Stimulated activated CD4-positive, alpha-beta T cell treated with anti-CD3 and anti-CD28 coated beads, Interleukin-1b, Interleukin-23, amount 100 ng/mL, for 48 hours (primary cell): ENCODE results near the gene TOP3B.
A peak's percentile ranks its signal among the peaks of the same experiment; 100 is the strongest.

Experiments
- DNase-seq: peaks from one replicate; pipeline ENCODE4 v3.0.0-alpha.2; 2020

The TOP3B gene

DNA sequence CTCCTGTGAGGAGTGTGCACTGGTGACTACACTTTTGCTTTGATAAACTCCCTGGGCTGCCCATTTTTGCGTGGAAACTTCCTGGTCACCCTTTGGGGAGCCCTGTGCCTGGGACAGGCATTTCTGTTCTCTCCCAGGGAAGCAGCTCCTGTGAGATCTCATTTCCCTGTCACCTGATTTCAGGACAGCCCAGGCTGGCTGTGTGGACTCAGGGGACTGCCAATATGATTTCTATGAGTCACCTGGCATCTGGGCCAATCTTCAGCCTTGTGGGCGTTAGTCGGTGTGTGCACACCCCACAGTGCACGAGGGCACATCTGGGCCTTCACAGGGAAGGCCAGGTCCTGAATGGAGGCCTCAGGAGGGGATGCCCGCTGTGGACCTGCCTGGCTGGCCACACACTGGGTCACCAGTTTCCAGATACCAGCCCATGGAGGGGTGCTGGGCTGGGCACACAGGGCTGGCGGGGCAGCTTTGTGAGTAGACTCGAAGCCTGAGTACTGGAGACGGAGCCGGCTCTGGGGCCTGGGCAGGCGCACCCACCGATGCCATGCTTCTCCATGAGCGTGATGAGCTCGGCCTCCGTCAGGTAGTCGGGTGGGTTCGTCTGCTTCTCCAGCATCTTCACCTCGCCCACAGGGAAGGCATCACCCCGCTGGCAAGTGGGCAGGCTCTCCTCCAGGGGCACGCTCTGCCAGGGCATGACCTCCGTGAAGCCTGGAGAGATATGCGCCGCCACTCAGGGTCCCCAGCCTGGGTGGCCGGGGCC lies 20.5 kb downstream of the TOP3B start:
- DNase-seq: no peak

DNA sequence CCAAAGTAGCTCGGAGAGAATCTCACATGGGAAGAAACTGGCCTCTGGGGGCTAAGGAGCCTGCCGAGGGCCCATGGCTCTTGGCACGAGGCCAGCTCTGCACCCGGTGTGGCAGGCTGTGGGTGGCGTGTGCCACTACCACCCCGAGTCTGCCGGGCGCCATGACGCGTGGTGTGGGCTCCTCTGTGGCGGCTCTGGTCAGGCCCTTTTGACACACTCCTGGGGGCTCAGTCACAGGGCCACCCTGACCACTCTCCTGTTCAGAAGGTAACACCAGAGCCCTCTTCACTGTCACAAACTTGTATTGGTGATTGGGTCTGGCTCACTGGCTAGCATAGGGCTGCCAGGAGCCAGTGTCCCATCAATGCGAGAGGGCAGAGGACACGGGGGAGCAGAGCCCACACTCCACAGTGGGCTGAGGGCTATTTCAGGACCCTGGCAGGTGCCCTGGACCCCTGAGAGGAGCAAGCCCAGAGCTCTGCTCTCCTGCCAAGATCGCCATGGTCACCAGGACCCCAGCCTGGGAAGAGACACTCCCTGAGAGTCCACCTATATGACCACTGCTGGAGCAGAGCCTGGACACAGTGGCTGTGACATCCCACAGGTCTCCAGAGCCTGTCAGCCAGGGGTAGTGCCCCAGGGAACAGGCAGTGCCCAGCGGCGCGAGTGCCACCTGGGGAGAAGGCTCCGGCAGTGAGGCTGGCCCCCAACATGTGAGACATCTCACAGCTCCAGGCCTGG lies 21.3 kb downstream of the TOP3B start:
- no peak for DNase-seq

DNA sequence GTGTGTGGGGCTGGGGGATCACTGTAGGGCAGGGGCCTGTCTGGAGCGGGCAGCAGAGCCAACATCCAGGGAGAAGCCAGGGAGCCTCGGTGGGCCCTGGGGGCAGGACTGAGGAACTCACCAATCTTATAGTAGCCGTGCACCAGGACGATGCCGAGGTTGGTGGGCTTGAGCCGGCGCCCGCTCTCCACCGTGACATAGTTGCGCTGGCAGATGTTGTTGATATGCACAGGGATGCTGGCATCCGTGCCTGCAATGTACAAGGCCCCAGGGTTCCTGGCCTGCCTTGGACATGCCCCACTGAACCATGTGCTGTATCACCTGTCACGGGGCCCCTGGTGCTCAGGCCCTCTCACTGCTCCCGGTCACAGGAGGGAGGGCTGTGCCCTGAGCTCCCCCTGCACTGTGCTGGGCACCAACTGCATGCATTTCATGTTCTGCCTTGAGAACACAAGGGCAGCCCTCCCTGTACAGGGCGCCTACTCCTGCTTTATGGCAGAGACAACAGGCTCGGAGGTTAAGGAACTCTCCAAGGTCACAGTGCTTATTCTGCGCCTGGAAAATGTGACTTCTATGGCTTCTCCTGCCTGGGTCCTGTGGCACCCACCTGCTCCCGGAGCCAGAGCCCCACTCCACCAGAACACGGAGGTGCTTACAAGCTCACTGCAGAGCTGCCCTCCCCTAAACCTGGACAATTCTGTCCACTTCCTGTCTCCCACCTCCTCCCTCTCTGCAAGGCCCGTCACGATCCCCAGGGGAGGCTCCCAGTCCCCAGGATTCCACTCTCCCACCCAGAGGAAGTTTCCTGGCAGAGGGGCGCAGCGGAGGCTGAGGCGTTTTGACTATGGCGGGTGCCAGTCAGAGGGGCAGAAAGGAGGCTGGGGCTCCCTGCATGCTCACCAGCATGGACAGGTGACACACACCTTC lies 22.1 kb downstream of the TOP3B start:
- DNase-seq: no peak

- no peak for DNase-seq
Measured at GRCh38 chr22:21959274-21960074, 23.1 kb downstream of the TOP3B start.

- no peak for DNase-seq
Measured at GRCh38 chr22:21958360-21959273, 24.0 kb downstream of the TOP3B start.

DNA sequence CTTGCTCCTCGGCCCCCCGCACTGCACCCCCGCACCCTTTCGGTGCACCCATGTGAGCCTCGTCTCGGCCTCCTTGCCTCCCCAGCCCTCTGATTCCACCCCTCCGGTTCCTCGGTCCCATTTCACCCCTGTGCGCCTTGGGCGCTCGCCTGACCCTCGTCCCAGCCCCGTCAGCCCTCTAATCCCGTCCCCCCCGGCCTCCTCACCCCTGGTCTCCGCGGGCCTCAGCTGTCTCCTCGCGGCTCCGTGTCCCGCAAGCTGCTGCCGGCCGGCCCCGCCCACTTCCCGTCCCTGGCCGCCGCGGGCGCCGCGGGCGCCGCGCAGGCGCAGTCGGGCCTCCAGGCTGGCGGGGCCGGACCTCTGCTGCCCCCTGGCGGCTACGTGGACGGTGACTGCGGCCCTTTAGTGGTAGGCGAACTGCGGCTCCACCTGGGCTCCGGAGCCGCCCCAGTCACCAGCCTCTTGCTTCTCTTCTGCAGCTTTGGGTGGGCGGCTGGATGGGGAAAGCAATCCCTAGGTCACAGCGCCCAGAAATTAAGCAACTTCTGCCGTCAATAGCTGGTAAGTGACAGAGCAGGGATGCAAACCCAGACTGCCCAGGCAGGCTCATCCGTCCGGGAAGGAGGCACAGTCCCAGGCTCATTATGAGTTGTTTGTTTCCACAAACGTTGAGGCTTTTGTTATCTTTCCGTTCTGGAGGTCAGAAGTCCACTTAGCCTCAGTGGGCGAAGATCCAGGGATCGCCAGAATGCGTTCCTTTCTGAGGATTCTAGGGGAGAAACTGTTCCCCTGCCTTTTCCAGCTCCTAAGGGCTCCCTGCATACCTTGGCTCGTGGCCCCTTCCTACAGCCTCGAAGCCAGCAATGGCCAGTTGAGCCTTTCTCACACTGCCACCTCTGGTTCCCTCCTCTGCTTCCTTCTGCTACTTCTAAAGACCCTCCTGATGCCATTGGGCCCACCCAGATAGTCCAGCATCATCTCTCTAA lies 29.7 kb downstream of the TOP3B start, which contains the start of gene PPM1F:
Gene PPM1F, minus strand, starts transcription at position 263 of the 986 bp plus-strand sequence. CDS start 6,800 bp downstream, outside the sequence.
- DNase-seq: peak; percentile 88

DNA sequence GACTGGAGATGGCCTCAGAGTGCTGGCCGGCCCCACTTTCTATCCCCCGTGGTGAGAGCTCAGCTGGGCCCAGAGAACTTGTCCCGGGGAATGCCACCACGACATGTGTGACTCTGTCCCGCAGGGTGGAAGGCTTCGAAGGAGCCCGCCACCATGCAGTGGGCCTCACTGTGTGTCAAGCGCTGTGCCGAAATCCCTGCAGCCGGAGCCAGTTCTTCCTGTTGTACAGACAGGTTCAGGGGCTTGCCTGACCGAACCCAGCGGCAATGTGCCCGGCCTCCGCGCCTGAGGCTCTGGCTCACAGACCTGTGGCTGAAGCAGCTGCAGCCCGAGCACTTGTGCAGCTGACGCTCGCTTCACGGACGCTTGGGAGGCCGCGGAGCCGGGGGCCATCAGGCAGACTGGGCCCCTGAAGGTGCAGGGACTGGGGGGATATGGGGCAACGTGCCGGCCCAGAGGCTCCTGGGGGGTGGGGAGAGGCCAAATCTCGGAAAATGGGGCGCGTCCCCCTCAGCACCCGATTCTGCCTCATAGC lies 30.6 kb downstream of the TOP3B start:
- peak; percentile 21 for DNase-seq

- no peak for DNase-seq
Measured at GRCh38 chr22:21951062-21951461, 31.5 kb downstream of the TOP3B start.

- no peak for DNase-seq
Measured at GRCh38 chr22:21949948-21950347, 32.6 kb downstream of the TOP3B start.

DNA sequence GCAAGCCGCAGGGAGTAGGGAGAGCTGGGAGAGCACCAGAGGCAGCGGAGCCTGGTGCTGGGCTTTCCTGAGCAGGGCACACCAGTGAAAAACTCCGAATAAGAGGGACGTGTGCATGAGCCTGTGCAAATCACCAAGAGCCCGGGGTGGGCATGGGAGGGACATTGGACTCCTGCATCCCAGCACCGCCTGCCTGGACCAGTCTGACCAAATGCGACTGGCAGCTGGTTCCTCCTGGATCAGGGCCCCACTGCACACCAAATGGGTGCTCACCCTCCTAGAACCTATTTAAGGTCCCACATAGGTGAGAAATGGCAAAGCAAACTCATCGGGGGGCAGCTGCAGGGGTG lies 33.0 kb downstream of the TOP3B start:
- no peak for DNase-seq

DNA sequence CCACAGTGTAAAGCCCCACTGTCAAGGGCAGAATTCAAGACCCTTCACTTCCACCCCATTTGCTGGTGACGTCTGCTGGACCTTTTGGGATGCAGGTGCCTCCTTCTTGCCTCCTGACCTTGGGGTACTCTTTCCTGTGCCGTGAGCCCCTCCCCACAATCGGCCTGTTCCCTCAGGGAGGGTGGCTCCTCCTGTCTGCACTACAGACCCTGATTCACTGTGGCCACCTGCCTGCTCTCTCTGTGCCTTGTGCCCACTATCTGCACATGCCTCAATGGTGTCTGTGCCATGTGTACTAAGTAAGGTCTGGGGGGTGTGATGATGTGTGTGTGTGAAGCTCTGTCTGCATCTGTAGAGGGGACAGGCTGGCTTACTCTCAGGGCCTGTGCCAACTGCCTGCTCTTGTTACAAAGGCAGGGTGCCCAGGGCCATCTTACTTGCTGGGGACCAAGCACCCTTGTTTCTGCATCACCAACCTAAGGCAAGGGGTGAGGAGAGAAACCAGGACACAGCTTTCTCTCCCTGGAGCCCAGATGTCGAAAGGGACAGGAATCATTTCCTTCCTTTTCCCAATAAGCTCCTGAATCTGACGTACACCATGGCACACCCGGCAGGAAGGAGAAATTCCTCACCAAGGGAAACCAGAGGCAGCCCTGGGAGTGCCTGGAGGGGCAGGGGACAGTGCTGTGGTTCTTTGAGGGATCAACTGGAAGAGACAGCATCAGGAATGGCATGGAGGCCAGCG lies 33.6 kb downstream of the TOP3B start:
- no peak for DNase-seq

GRCh38 chr22:21948390-21948789 lies 34.2 kb downstream of the TOP3B start:
- DNase-seq: no peak

GRCh38 chr22:21947040-21948014 lies 35.3 kb downstream of the TOP3B start:
- no peak for DNase-seq

DNA sequence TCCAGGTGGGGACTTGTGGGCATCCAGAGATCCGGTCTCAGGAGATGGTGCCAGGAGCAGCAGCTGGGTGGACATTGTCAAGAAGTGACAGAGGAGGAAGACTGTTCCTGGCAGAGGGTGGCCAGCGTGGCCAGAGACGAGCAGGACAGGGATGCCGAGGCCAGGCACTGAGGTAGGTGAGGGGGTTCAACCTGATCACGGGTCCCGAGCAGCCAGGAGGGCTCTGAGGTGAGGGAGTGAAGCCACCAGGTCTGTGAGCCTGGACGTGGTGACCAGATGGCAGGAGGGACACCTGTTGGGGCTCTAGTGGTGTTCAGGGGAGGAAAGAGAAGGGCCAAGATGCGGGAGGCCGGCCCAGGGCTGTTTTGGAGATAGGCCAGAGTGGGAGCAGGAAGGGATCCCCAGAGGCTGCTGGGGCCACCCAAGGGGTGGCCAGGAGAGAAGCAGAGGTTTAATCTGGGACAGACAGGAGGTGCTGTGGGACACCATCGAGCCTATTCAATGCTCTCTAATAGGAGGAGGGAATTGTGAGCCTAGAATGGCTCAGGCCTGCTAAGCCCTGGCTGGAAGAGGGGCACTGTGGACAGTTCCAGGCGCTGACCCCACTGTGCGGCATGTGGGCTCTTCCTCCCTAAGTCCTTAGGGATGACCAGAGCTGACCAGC lies 36.2 kb downstream of the TOP3B start:
- no peak for DNase-seq

DNA sequence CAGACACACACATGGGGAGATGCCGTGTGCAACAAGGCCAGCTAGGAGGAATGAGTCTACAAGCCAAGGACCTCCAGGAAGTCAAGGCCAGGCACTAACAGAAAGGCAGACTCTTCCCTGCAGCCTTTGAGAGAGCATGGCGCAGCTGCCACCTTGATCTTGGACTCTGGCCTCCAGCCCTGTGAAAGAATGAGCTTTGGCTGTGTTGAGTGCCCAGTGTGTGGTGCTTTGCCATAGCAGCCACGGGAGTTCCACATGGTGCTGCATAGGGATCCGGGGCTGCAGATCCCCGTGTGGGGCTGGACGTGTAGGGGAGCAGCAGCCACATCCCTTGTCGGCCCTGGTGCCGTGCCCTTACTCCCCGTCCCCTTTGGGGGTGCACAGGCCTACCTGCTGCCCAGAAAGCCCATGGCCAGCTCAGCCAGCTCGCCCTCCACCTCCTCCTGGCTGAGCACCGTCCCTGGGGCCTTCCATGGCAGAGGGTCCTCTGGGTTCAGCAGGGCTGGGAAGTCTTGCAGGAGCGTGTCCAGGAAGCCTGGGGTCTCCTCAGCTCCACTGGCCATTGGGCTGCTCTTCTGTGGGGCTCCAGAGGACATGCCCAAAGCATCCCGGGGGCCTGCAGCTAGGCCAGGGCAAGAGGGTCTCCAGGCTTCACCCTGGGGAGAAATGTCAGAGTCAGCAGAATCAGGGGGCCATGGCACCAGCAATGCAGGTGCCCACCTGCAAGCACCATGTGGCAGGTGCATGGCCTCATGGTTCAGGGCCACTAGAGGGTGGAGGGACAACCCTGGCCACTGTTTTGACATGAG lies 36.9 kb downstream of the TOP3B start:
- no peak for DNase-seq

DNA sequence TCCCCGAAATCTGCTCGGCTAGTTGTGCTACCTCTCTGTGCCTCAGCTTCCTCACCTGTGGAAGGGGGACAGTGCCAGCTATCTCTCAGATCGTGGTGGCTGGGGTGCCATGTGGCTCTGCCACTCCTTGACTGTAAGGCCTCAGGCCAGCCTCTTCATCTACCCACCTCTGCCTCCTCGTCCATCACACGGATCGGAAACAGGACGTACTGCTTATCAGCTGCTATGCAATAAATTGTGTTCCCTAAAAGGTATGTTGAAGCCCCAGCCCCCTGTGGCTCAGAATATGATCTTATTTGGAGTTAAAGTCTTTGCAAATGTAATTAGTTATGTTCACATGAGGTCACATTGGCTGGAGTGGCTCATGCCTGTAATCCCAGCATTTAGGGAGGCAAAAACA lies 37.7 kb downstream of the TOP3B start:
- DNase-seq: no peak
